ENCODE measurements around the gene CRYBA4. TPM values are rescaled to one million over a fixed set of nuclear protein-coding genes. Genes with fewer than 3 reads are reported as not detected.

The CRYBA4 gene
- total RNA-seq, result not detected
- not detected for polyA plus RNA-seq

DNA sequence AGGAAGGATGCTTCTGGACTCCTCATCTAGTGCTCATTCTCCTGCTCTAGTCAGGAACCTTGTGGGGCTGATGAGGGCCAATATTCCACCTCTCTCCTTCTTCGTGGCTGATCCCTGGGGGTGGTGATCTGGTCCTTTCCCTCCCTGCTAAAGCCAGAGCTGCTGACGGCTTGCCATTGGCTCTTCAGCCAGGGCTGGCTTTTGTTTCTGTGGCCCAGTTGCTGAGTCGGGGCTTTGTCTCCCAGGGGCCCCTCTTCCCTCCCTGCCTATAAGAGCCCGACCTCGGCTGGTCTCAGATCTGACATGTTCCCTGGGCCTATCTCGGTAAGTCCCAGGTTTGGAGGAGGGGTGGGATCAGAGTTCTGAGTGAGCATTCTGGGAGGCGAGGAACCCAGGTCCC lies at the start of gene CRYBA4:
CRYBA4 (plus strand) TSS at position 301 of the 400 bp plus-strand sequence. CDS start 634 bp downstream, outside the sequence.
- TF ChIP-seq POLR2A (IDR thresholded peaks at IDR 0.05) (no peak), POLR2AphosphoS5 (IDR thresholded peaks at IDR 0.05) (no peak), EP300 (IDR thresholded peaks at IDR 0.05) (no peak)
- TF ChIP-seq, protein P1, sequence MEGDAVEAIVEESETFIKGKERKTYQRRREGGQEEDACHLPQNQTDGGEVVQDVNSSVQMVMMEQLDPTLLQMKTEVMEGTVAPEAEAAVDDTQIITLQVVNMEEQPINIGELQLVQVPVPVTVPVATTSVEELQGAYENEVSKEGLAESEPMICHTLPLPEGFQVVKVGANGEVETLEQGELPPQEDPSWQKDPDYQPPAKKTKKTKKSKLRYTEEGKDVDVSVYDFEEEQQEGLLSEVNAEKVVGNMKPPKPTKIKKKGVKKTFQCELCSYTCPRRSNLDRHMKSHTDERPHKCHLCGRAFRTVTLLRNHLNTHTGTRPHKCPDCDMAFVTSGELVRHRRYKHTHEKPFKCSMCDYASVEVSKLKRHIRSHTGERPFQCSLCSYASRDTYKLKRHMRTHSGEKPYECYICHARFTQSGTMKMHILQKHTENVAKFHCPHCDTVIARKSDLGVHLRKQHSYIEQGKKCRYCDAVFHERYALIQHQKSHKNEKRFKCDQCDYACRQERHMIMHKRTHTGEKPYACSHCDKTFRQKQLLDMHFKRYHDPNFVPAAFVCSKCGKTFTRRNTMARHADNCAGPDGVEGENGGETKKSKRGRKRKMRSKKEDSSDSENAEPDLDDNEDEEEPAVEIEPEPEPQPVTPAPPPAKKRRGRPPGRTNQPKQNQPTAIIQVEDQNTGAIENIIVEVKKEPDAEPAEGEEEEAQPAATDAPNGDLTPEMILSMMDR (IDR thresholded peaks at IDR 0.05), result no peak
- Histone ChIP-seq H3K27ac (no peak within 1 kb of the TSS), H3K4me1 (no peaks in the 10 kb centered on the region), H3K36me3 (no peaks in the 10 kb centered on the region), H3K9me3 (no peaks in the 10 kb centered on the region), H3K27me3 (peaks cover 0 to 11% (median 0%) of the 10 kb centered on the region in 3 donors), H3K4me3 (no peak within 1 kb of the TSS)
- 83 to 85% methylated on average over 7 of the region's 7 CpGs for WGBS, 2 donors
- DNase-seq, result no peak
- intact Hi-C loops (cut with DNase I), result no loop called here

DNA sequence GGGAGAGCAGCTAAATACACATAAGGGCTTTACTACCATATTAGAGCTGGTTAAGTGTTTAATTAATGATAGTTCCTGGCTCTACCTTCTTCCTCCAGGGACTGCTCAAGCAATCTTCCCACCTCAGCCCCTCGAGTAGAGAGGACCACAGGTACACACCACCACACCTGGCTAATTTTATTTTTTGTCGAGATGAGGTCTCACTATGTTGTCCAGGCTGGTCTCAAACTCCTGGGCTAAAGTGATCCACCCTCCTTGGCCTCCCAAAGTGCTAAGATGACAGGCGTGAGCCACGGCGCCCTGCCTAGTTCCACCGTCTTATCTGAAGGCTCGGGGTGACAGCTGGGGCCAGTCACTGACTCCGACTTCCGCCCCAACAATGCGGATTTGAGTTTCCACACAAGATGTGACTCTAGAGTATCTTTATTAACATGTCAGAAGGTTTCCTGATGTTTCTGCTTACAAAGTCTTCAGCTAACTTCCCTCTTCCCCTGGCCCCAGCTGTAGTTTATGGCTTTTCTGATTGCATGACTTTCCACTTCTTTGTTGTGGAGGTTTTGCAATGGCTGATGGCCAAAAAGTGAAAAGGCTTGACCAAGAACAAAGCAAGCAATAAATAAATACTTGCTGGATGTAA lies 48.6 kb upstream of the CRYBA4 start:
- Histone ChIP-seq H3K4me1 (peaks cover 0 to 9% (median 0%) of the 10 kb centered on the region in 4 donors), H3K27ac (peak overlapping the region in 2 of 4 donors; percentile 32 to 42), H3K36me3 (no peaks in the 10 kb centered on the region), H3K27me3 (no peaks in the 10 kb centered on the region), H3K9me3 (no peaks in the 10 kb centered on the region), H3K4me3 (no peak overlapping the region)
- TF ChIP-seq, protein P1 (IDR thresholded peaks at IDR 0.05), result no peak
- TF ChIP-seq POLR2AphosphoS5 (IDR thresholded peaks at IDR 0.05) (peak in 1 of 4 donors; percentile 5), EP300 (IDR thresholded peaks at IDR 0.05) (no peak), POLR2A (IDR thresholded peaks at IDR 0.05) (no peak)
- peak; percentile 72 for DNase-seq
- 46 to 65% methylated on average over 10 of the region's 10 CpGs for WGBS, 2 donors
- intact Hi-C loops (cut with DNase I), result no loop called here

DNA sequence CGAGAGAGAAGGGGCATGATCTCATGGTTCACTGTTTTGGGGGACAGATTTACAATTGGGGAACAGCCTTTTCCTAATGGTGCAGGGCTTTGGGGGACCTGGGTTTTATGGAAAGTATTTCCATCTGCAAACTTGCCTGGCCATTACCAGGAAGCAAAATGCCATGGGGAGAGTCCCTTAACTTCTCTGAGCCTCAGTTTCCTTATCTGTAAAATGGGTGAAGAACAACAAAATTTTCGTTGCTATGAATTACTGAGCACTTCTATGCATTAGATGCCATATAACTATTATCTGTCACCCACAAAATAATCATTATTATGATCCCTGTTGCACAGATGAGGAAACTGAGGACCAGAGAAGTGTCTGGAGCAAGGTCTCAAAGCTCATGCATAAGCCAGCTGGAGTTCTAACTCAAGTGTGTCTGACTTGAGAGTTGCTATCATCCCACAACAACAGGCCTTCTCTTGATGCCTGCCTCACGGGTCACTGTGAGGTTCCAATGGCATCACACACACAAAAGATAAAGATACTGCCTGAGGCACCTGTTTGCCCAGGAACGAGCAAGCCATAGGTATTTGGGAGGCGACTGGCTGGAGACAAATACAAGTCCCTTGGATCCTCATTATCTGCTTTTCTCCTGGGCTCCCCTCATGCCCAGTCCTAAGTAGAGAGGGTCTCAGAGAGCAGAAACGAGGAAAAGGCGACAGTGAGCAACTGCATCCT lies 47.6 kb upstream of the CRYBA4 start:
- Histone ChIP-seq H3K27me3 (no peaks in the 10 kb centered on the region), H3K4me1 (peaks cover 0 to 9% (median 0%) of the 10 kb centered on the region in 4 donors), H3K27ac (peak overlapping the region in 2 of 4 donors; percentile 32 to 42), H3K36me3 (no peaks in the 10 kb centered on the region), H3K4me3 (no peak overlapping the region), H3K9me3 (no peaks in the 10 kb centered on the region)
- 79 to 82% methylated on average over 7 of the region's 7 CpGs for WGBS, 2 donors
- intact Hi-C loops (cut with DNase I), result no loop called here
- TF ChIP-seq, protein P1 (IDR thresholded peaks at IDR 0.05), result no peak
- TF ChIP-seq EP300 (IDR thresholded peaks at IDR 0.05), result no peak
- DNase-seq, result no peak

DNA sequence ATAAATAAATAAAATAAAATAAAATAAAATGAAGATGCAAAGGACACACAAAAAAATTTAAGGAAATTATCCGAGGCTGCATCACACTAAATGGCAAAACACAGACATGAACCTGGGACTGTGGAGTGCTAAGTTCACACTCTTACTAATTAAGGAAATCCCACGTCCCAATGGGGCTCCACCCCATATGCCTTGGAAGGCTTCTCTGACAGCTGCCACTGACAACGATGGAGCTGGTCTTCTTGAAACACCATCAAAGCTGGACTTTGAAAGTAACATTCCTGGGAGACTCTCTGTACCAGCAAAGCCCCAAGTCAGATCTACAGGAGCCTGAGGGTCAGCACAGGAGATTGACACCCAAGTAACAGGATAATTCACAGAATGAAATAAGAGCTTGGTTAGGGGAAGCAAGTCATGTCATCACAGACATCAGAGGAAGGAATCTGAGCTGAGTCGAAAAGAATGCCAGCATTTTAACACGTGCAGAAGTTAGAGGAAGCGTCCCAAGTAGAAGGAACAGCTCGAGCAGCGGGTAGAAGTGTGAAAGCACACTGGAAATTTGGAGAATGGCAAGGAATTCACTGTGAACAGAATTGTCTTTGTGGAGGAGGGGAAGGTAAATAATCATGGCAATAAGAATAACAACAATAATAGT lies 45.6 kb upstream of the CRYBA4 start:
- H3K36me3 ChIP-seq, result no peaks in the 10 kb centered on the region
- WGBS, 2 donors, result 58 to 73% methylated on average over 8 of the region's 8 CpGs
- intact Hi-C loops (cut with DNase I), result no loop called here
- no peak overlapping the region for H3K4me3 ChIP-seq
- H3K4me1 ChIP-seq, result peaks cover 0 to 5% (median 0%) of the 10 kb centered on the region in 4 donors
- TF ChIP-seq EP300 (IDR thresholded peaks at IDR 0.05), result no peak
- no peaks in the 10 kb centered on the region for H3K27me3 ChIP-seq
- H3K9me3 ChIP-seq, result no peaks in the 10 kb centered on the region
- no peak overlapping the region for H3K27ac ChIP-seq
- no peak for DNase-seq

DNA sequence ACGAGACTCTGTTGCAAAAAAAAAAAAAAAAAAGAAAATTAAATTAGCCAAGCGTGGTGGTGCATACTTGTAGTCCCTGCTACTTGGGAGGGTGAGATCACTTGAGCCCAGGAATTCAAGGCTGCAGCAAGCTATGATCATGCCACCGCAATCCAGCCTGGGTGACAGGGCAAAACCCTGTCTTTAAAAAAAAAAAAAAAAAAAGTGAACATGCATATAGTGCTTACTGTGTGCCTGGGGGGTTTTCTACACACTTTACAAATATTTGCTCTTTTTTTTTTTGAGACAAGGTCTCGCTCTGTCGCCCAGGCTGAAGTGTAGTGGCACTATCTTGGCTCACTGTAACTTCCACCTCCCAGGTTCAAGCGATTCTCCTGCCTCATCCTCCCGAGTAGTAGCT lies 44.7 kb upstream of the CRYBA4 start:
- intact Hi-C loops (cut with DNase I), result no loop called here
- TF ChIP-seq POLR2A (IDR thresholded peaks at IDR 0.05) (no peak), EP300 (IDR thresholded peaks at IDR 0.05) (no peak), POLR2AphosphoS5 (IDR thresholded peaks at IDR 0.05) (no peak)
- TF ChIP-seq, protein P1 (IDR thresholded peaks at IDR 0.05), result no peak
- WGBS, 2 donors, result 92 to 96% methylated on average over 7 of the region's 7 CpGs
- no peak for DNase-seq
- Histone ChIP-seq H3K36me3 (no peaks in the 10 kb centered on the region), H3K4me1 (peaks cover 0 to 5% (median 0%) of the 10 kb centered on the region in 4 donors), H3K9me3 (no peaks in the 10 kb centered on the region), H3K4me3 (no peak overlapping the region), H3K27me3 (no peaks in the 10 kb centered on the region), H3K27ac (no peak overlapping the region)
